A549 treated with ZK216348 at 1 μM for 4 hours (cell line): Measurements from ENCODE around the gene TAS2R19. TPM values are rescaled to one million over a fixed set of nuclear protein-coding genes. Genes with fewer than 3 reads are reported as not detected.

Source experiments
- total RNA-seq: library from RNA; stranded (reverse); fragments of 200-300 nt; extraction: Qiagen RNA extraction; gene quantifications from 5 replicates; pipeline ENCODE4 v1.2.3, GENCODE V29; 2022; ENCODE audit warnings: low read depth

Gene TAS2R19
- total RNA-seq, result 0.19 TPM in 1 of 5 replicates, not detected in the others

GRCh38 chr12:11022520-11022919 lies at the start of gene TAS2R19:
Gene TAS2R19, minus strand, starts transcription at chr12:11022620. Its CDS starts 49 bp downstream, at chr12:11022571.

GRCh38 chr12:11062194-11062593 lies 39.8 kb upstream of the TAS2R19 start, which contains the start of gene TAS2R46:
Gene TAS2R46, minus strand, starts transcription at chr12:11062294. Its CDS starts 0 bp downstream, at chr12:11062294.

GRCh38 chr12:11031307-11031706 lies 8.9 kb upstream of the TAS2R19 start, which contains the start of gene TAS2R31:
Gene TAS2R31, minus strand, starts transcription at chr12:11031407. Its CDS starts 72 bp downstream, at chr12:11031335.

GRCh38 chr12:10998204-10998603 lies 24.2 kb downstream of the TAS2R19 start, which contains the start of gene TAS2R20:
Gene TAS2R20, minus strand, starts transcription at chr12:10998304. Its CDS starts 429 bp downstream, at chr12:10997875.

GRCh38 chr12:10986812-10987211 lies 35.6 kb downstream of the TAS2R19 start, which contains the start of gene TAS2R50:
Gene TAS2R50, minus strand, starts transcription at chr12:10986912. Its CDS starts 52 bp downstream, at chr12:10986860.

Other genes with a start within 250 kb of the TAS2R19 start
- gene TAS2R7, start 220.0 kb downstream of the TAS2R19 start, total RNA-seq, result not detected in 5 replicates
- not detected in 5 replicates for gene TAS2R8, start 215.3 kb downstream of the TAS2R19 start, total RNA-seq
- gene TAS2R9, start 212.5 kb downstream of the TAS2R19 start, total RNA-seq, result not detected in 5 replicates
- 0.19 TPM in 1 of 5 replicates, not detected in the others for gene TAS2R10, start 196.3 kb downstream of the TAS2R19 start, total RNA-seq
- gene PRR4, start 173.1 kb downstream of the TAS2R19 start, total RNA-seq, result 1.2 to 2.5 TPM (median 1.9 TPM) in 5 replicates
- gene PRH1, start 138.4 kb downstream of the TAS2R19 start, total RNA-seq, result 2.2 to 5.4 TPM (median 2.9 TPM) in 5 replicates
- gene TAS2R13, start 113.1 kb downstream of the TAS2R19 start, total RNA-seq, result not detected in 5 replicates
- not detected in 5 replicates for gene PRH2, start 93.4 kb downstream of the TAS2R19 start, total RNA-seq
- gene TAS2R14, start 83.4 kb downstream of the TAS2R19 start, total RNA-seq, result 0.47 to 0.77 TPM (median 0.56 TPM) in 5 replicates
- gene TAS2R50, start 35.7 kb downstream of the TAS2R19 start, total RNA-seq, result not detected in 5 replicates
- 0.13 to 0.30 TPM (median 0.18 TPM) in 4 of 5 replicates, not detected in the other for gene TAS2R20, start 24.3 kb downstream of the TAS2R19 start, total RNA-seq
- 0.33 TPM in 1 of 5 replicates, not detected in the others for gene TAS2R31, start 8.8 kb upstream of the TAS2R19 start, total RNA-seq
- gene TAS2R46, start 39.7 kb upstream of the TAS2R19 start, total RNA-seq, result not detected in 5 replicates
- gene TAS2R43, start 69.7 kb upstream of the TAS2R19 start, total RNA-seq, result not detected in 5 replicates
- gene TAS2R30, start 112.0 kb upstream of the TAS2R19 start, total RNA-seq, result not detected in 5 replicates
- gene SMIM10L1, start 148.6 kb upstream of the TAS2R19 start, total RNA-seq, result 7.9 to 11.0 TPM (median 8.6 TPM) in 5 replicates
- gene TAS2R42, start 164.3 kb upstream of the TAS2R19 start, total RNA-seq, result not detected in 5 replicates
- not detected in 5 replicates for gene PRB3, start 247.1 kb upstream of the TAS2R19 start, total RNA-seq